Measurements from ENCODE around the gene CNNM3. TPM values are rescaled to one million over a fixed set of nuclear protein-coding genes. Genes with fewer than 3 reads are reported as not detected.

Gene CNNM3
- total RNA-seq, 2 experiments from 2014 or later = 31.4 to 41.5 TPM

GRCh38 chr2:96866986-96867755 lies 51.1 kb downstream of the CNNM3 start:
- peak overlapping the region; percentile 85 for H3K27ac Mint-ChIP-seq
- H3K4me1 Mint-ChIP-seq = peaks cover 44% of the 10 kb centered on the region
- no peaks in the 10 kb centered on the region for H3K9me3 Mint-ChIP-seq
- DNase-seq = no peak
- ChIA-PET POLR2A (no interaction called here), CTCF (interaction anchor here (1.0 to 4.4 kb wide), 4 partner anchors 10 to 90 kb away, joined by 3 to 39 read pairs (median 5); partner anchors contain the start of gene ANKRD39)
- H3K4me3 Mint-ChIP-seq = peak overlapping the region; percentile 79
- peaks cover 23% of the 10 kb centered on the region for H3K36me3 Mint-ChIP-seq (ENCODE audit: low read depth)
- peaks cover 10% of the 10 kb centered on the region for H3K27me3 Mint-ChIP-seq

- Mint-ChIP-seq H3K4me3 (peak overlapping the region; percentile 79), H3K9me3 (no peaks in the 10 kb centered on the region), H3K36me3 (ENCODE audit: low read depth) (peaks cover 21% of the 10 kb centered on the region), H3K27ac (peak overlapping the region; percentile 85), H3K4me1 (peaks cover 43% of the 10 kb centered on the region), H3K27me3 (peaks cover 10% of the 10 kb centered on the region)
- ChIA-PET CTCF (interaction anchor here (0.6 to 4.4 kb wide), 14 partner anchors 8 to 101 kb away, joined by 3 to 39 read pairs (median 3); partner anchors contain the start of gene ANKRD39), POLR2A (no interaction called here)
- DNase-seq = no peak
These were observed 51.9 kb downstream of the CNNM3 start for GRCh38 chr2:96867756-96868554.

- H3K27me3 Mint-ChIP-seq = peaks cover 10% of the 10 kb centered on the region
- POLR2A ChIA-PET = no interaction called here
- peak overlapping the region; percentile 79 for H3K4me3 Mint-ChIP-seq
- H3K36me3 Mint-ChIP-seq (ENCODE audit: low read depth) = peaks cover 16% of the 10 kb centered on the region
- peaks cover 38% of the 10 kb centered on the region for H3K4me1 Mint-ChIP-seq
- H3K27ac Mint-ChIP-seq = peak overlapping the region; percentile 85
- no peaks in the 10 kb centered on the region for H3K9me3 Mint-ChIP-seq
- CTCF ChIA-PET = interaction anchor here (0.6 to 4.4 kb wide), 14 partner anchors 9 to 101 kb away, joined by 3 to 39 read pairs (median 3); partner anchors contain the start of gene ANKRD39
- DNase-seq = peak; percentile 70
These were observed 52.6 kb downstream of the CNNM3 start for GRCh38 chr2:96868555-96869280.

- no peak for DNase-seq
- peaks cover 16% of the 10 kb centered on the region for H3K36me3 Mint-ChIP-seq (ENCODE audit: low read depth)
- ChIA-PET POLR2A (no interaction called here), CTCF (interaction anchor here (1.0 to 4.4 kb wide), 4 partner anchors 9 to 22 kb away, joined by 3 to 39 read pairs (median 7); partner anchors contain the start of gene ANKRD39)
- H3K27ac Mint-ChIP-seq = no peak overlapping the region
- peaks cover 13% of the 10 kb centered on the region for H3K27me3 Mint-ChIP-seq
- peaks cover 43% of the 10 kb centered on the region for H3K4me1 Mint-ChIP-seq
- H3K9me3 Mint-ChIP-seq = no peaks in the 10 kb centered on the region
- peak overlapping the region; percentile 69 for H3K4me3 Mint-ChIP-seq
These were observed 53.3 kb downstream of the CNNM3 start for GRCh38 chr2:96869281-96869821.

GRCh38 chr2:96869822-96870625 lies 54.0 kb downstream of the CNNM3 start, which contains the start of gene SEMA4C:
Gene SEMA4C (minus strand): TSS chr2:96870080. CDS start chr2:96867886, 2,194 bp downstream.
- Mint-ChIP-seq H3K4me1 (peaks cover 45% of the 10 kb centered on the region), H3K9me3 (no peaks in the 10 kb centered on the region), H3K27me3 (peaks cover 13% of the 10 kb centered on the region), H3K36me3 (ENCODE audit: low read depth) (peaks cover 14% of the 10 kb centered on the region), H3K27ac (peak within 1 kb of the TSS; percentile 90), H3K4me3 (peak within 1 kb of the TSS; percentile 81)
- peak; percentile 60 for DNase-seq
- ChIA-PET POLR2A (no interaction called here), CTCF (interaction anchor here (2.1 to 4.4 kb wide), 2 partner anchors 12 to 13 kb away, joined by 15 to 39 read pairs; partner anchors contain the start of gene ANKRD39)

- Mint-ChIP-seq H3K9me3 (no peaks in the 10 kb centered on the region), H3K27ac (peak overlapping the region; percentile 90), H3K4me1 (peaks cover 41% of the 10 kb centered on the region), H3K36me3 (ENCODE audit: low read depth) (peaks cover 11% of the 10 kb centered on the region), H3K4me3 (peak overlapping the region; percentile 81), H3K27me3 (peaks cover 13% of the 10 kb centered on the region)
- peak; percentile 72 for DNase-seq
- ChIA-PET CTCF (interaction anchor here (0.6 to 2.2 kb wide), 5 partner anchors 13 to 1792 kb away, joined by 3 to 15 read pairs (median 4); partner anchors contain the start of gene ANKRD39), POLR2A (no interaction called here)
These were observed 54.7 kb downstream of the CNNM3 start for GRCh38 chr2:96870626-96871255.

GRCh38 chr2:96872591-96873349 lies 56.7 kb downstream of the CNNM3 start:
- no peak for DNase-seq
- H3K27ac Mint-ChIP-seq = no peak overlapping the region
- peaks cover 2% of the 10 kb centered on the region for H3K36me3 Mint-ChIP-seq (ENCODE audit: low read depth)
- POLR2A ChIA-PET = no interaction called here
- peaks cover 13% of the 10 kb centered on the region for H3K27me3 Mint-ChIP-seq
- CTCF ChIA-PET = interaction anchor here (0.8 to 2.3 kb wide), 5 partner anchors 15 to 81 kb away, joined by 4 to 15 read pairs (median 5); partner anchors contain the start of gene ANKRD39
- no peak overlapping the region for H3K4me3 Mint-ChIP-seq
- H3K9me3 Mint-ChIP-seq = no peaks in the 10 kb centered on the region
- peaks cover 25% of the 10 kb centered on the region for H3K4me1 Mint-ChIP-seq

- Mint-ChIP-seq H3K36me3 (ENCODE audit: low read depth) (peaks cover 2% of the 10 kb centered on the region), H3K27ac (no peak overlapping the region), H3K27me3 (peaks cover 13% of the 10 kb centered on the region), H3K4me3 (no peak overlapping the region), H3K9me3 (no peaks in the 10 kb centered on the region), H3K4me1 (peaks cover 20% of the 10 kb centered on the region)
- no peak for DNase-seq
- ChIA-PET CTCF (interaction anchor here (0.8 to 2.3 kb wide), 3 partner anchors 16 to 80 kb away, joined by 4 to 7 read pairs (median 5); partner anchors contain the start of gene ANKRD39), POLR2A (no interaction called here)
These were observed 57.6 kb downstream of the CNNM3 start for GRCh38 chr2:96873651-96874096.

GRCh38 chr2:96874198-96874831 lies 58.2 kb downstream of the CNNM3 start:
- peaks cover 13% of the 10 kb centered on the region for H3K27me3 Mint-ChIP-seq
- peaks cover 2% of the 10 kb centered on the region for H3K36me3 Mint-ChIP-seq (ENCODE audit: low read depth)
- ChIA-PET CTCF (interaction anchor here (0.6 to 2.3 kb wide), 8 partner anchors 13 to 241 kb away, joined by 3 to 7 read pairs (median 4); partner anchors contain the start of gene ANKRD39), POLR2A (no interaction called here)
- peak overlapping the region; percentile 75 for H3K27ac Mint-ChIP-seq
- peaks cover 20% of the 10 kb centered on the region for H3K4me1 Mint-ChIP-seq
- no peak for DNase-seq
- H3K9me3 Mint-ChIP-seq = no peaks in the 10 kb centered on the region
- no peak overlapping the region for H3K4me3 Mint-ChIP-seq
